ENCODE results near the gene CARD10. TPM values are rescaled to one million over a fixed set of nuclear protein-coding genes. Genes with fewer than 3 reads are reported as not detected.
A peak's percentile ranks its signal among the peaks of the same experiment; 100 is the strongest.

The CARD10 gene
- total and polyA plus RNA-seq, 2 of the 13 experiments (the other 11 are each of a cell fraction or from before 2014, with no cell fraction given): 35.2 to 55.8 TPM

- no peak for TF ChIP-seq MAZ (IDR thresholded peaks at IDR 0.05; ENCODE audit: borderline replicate concordance, low read depth, low read length)
- TF ChIP-seq MAZ (CRISPR knock-in tag; IDR thresholded peaks at IDR 0.05; ENCODE audit: low read depth): 0 out of 2 replicates have a peak, but pooled peaks have one; percentile 57
- TF ChIP-seq ZNF251 (CRISPR knock-in tag; IDR thresholded peaks at IDR 0.05): no peak
- TF ChIP-seq ZZZ3 (CRISPR knock-in tag; IDR thresholded peaks at IDR 0.05; ENCODE audit: borderline replicate concordance): no peak
- TF ChIP-seq NFRKB (IDR thresholded peaks at IDR 0.05): no peak
- TF ChIP-seq SAP130 (CRISPR knock-in tag; IDR thresholded peaks at IDR 0.05; ENCODE audit: low read depth): no peak
- TF ChIP-seq KLF15 (CRISPR knock-in tag; IDR thresholded peaks at IDR 0.05; ENCODE audit: borderline replicate concordance): no peak
- no peak for TF ChIP-seq AHR (CRISPR knock-in tag; IDR thresholded peaks at IDR 0.05)
- no peak for TF ChIP-seq KLF16 (CRISPR knock-in tag; IDR thresholded peaks at IDR 0.05)
- peak; percentile 14; the same call in 1 of the 2 replicates for TF ChIP-seq MAX (IDR thresholded peaks at IDR 0.05)
- no peak for TF ChIP-seq NFKBIZ (CRISPR knock-in tag; IDR thresholded peaks at IDR 0.05)
- TF ChIP-seq ZNF44 (CRISPR knock-in tag; IDR thresholded peaks at IDR 0.05): no peak
- no peak for TF ChIP-seq FOXK2 (IDR thresholded peaks at IDR 0.05)
- no peak for TF ChIP-seq NKX3-1 (CRISPR knock-in tag; IDR thresholded peaks at IDR 0.05)
- no peak for TF ChIP-seq RERE (CRISPR knock-in tag; IDR thresholded peaks at IDR 0.05; ENCODE audit: low read depth)
- TF ChIP-seq NFYC (CRISPR knock-in tag; IDR thresholded peaks at IDR 0.05): peak; percentile 46; the same call in 1 of the 2 replicates
- no peak for TF ChIP-seq PRPF4 (IDR thresholded peaks at IDR 0.05; ENCODE audit: low read depth, low read length, poor library complexity, severe bottlenecking)
- no peak for TF ChIP-seq ATF6 (CRISPR knock-in tag; conservative IDR thresholded peaks at IDR 0.05)
- peak; percentile 25; the same call in 1 of the 2 replicates for TF ChIP-seq FOXO1 (CRISPR knock-in tag; IDR thresholded peaks at IDR 0.05)
- TF ChIP-seq ZNF879 (CRISPR knock-in tag; IDR thresholded peaks at IDR 0.05): no peak
- TF ChIP-seq ZNF577 (CRISPR knock-in tag; IDR thresholded peaks at IDR 0.05; ENCODE audit: borderline replicate concordance, low read depth): no peak
- no peak for TF ChIP-seq ZNF660 (CRISPR knock-in tag; IDR thresholded peaks at IDR 0.05; ENCODE audit: borderline replicate concordance, low read depth)
- TF ChIP-seq ZNF383 (CRISPR knock-in tag; IDR thresholded peaks at IDR 0.05; ENCODE audit: borderline replicate concordance): no peak
Measured at GRCh38 chr22:37498289-37498909, 20.8 kb downstream of the CARD10 start (continued).

Data from HepG2 (cell line).